Inflammatory macrophage treated with lipopolysaccharide for 4 hours (primary cell): ENCODE data around the gene TIMM23.
"Not testable (repeated sequence)": the region's sequence is repeated elsewhere in the genome, so short reads cannot be mapped to it uniquely, and the experiment has no call there.

Experiments
- DNase-seq: peaks from one replicate; pipeline ENCODE4 v3.0.0-alpha.2; 2020

The TIMM23 gene

DNA sequence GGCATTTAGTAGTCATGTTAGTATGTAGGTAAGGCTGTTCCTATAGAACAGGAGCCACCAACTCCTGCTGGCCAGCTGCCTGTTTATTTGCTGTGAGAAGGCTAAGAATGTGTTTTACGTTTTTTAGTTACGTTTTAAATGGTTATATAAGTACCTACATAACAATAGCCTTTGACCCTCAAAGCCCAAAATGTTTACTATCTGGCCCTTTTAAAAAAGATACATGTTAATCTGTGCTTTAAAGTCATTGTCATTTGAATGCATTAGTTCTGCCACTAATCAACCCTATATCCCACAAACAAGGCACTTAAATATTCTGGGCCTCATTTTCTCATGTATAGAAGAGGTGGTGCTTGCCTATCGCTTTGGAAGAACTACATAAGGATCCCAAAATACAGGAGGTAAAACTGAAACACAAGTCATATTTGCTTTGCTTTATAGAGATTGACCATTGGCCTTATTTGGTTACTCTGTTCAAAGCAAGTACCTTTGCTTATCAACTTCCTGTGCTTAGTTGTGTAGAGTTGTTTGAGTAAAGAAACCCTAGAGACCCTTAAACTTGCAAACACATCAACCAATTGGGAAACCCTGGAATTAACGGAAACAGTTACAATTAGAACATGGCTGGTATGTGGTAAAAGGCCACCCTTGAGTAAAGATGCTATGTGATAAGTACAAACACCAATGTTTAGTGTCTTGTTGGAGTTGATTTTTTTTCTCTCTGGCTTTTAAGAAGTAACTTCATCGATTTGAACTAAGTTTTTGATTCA is 25.9 kb downstream of the TIMM23 start:
- no peak for DNase-seq

DNA sequence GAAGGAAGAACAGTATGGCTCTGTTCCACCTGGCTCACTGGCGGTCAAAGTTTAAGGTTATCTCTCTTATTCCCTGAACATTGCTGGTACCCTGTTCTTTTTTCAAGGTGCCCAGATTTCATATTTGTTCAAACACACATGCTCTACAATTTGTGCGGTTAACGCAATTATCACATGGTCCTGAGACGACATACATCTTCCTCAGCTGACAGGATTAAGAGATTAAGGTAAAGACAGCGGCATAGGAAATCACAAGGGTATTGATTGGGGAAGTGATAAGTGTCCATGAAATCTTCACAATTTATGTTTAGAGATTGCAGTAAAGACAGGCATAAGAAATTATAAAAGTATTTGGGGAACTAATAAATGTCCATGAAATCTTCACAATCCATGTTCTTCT is 27.7 kb downstream of the TIMM23 start:
- DNase-seq, result not testable (repeated sequence)

DNA sequence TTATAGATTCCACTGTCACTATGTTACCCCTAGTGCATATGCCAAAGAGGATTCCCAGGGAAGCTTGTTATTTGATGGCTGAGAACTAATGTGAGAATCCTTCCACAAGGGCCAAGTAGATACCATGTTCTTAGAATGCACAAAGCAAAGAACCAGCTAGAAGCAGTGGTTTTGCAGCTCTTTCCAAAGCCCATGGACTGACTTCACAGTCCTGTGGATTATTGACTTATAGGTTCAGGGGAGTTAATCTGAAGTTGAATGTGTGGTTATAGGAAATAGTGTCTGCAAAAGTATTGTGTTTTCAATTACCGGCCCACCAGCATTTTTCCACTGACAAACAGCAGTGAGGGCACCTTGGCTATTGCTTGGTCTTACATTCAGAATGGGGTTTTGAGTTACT is 28.2 kb downstream of the TIMM23 start:
- no peak for DNase-seq

DNA sequence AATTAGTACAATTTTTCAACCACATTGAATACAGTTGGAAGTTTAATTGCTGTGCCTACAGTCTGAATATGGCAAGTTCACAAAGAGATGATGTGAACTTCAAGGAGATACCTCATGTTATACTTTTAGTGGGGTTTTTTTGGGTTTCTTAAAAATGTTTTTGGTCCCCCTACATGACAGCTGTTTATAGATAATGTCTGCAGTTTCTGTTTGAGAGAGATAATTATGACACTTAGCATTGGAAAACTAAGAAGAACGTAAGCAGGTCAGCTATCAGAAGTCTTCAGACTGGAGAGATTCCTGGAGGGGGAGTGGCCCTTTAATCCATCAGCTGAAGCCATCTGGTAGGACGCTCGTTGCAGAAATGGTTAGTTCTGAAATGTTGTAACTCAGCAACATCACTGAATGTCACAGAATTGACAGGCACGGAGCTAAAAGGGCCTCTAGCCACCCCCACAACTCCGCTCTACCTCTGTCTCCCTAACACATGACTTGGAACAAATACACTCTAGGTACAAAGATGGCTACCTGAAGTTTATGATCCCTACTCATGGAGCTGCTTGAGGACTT is 29.0 kb downstream of the TIMM23 start:
- no peak for DNase-seq

DNA sequence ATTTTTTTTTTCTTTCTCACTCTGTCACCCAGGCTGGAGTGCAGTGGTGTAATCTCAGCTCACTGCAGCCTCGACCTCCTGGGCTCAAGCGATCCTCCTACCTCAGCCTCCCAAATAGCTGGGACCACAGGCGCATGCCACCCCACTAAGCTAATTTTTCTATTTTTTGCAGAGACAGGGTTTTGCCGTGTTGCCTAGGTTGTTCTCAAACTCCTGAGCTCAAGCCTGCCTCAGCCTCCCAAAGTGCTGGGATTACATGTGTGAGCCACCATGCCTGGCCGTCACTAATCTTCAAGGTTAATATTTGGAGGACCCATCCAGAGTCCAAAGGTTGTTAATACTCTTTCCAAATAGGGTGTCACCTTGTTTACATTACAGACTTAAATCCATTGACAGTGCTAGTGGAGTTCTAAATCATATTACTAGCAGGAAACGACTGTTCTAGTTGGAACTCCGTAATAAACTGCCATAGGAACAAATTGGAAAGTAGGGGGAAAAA is 29.9 kb downstream of the TIMM23 start:
- not testable (repeated sequence) for DNase-seq

DNA sequence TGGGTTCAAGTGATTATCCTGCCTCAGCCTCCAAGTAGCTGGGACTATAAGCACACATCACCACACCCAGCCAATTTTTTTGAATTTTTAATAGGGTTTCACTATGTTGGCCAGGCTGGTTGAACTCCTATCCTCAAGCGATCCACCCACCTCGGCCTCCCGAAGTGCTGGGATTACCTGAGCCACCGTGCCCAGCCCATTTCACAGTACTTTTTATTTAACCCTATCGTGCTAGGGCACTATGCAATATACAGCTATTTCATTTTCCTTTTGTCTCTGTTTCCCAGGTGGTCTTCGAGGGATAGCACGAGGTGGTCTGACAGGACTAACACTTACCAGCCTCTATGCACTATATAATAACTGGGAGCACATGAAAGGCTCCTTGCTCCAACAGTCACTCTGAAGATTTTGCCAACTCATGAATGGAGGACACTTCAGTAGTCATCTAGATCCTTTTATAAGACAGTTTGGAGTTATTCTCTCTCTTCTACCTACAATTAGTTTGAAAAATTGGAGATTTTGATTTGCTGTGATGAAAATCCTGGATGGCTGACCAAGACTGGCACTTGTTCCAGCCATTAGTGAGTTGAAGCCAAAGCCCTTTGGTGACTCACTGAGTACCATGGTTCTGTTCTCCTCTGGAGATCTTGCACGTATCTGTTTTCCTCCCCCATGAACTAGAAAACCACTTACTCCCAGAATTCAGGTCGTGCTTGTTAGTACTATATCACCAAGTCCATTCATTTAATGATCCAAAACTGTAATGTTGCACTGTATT is 30.8 kb downstream of the TIMM23 start:
- DNase-seq, result no peak

DNA sequence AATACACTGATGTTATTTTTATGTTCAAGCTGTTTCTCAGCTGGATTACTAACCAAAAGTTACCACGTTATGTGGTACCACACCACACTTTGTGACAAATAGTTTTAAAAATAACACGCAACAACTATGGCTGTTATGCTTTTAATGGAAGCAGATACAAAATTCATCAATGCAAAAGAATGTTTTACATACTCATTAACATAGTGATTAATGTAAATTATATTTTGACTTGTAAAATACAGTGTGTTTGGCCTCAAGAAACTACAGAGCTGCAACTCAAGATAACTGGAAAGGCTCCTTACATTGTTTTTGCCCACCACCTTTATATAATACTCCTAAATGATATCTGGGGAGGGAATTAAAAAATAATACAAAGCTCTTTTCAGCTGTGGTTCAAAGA is 32.7 kb downstream of the TIMM23 start:
- no peak for DNase-seq

DNA sequence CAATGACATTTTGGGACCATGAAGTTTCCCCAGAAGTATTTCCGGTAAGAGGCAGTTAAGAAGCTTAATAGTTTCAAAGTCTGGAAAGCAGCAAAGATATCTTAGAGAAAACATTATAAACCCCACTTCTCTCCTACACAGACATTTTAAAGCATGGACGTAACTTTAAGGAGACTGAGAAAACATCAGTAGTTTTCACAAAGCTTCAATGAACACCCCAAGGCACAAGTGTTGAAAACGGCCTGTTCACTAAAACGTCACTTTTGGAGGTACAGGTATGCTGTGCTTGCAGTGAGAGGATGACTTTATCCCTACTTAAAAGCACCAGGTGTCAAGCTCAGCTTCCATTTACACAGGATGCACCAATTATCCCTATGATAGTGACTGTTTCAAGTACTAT is 33.1 kb downstream of the TIMM23 start:
- no peak for DNase-seq

DNA sequence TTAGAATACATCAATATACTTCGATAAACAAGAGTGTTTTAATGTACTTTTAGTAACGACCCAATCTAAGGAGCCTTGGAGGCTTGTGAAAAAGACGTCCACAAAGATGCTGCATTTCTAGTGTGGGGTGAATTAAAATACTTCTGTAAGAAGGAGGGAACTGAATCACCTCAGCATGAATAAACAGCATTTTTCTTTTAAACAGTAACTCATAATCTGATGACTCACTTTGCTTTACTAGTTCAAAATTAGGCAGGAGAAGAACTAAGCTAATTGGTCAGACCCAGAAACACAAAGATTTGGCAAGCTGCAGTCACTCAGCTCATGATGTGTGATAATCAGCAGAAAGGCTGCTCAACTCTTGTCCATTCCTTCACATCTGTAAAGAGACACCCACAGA is 33.9 kb downstream of the TIMM23 start:
- no peak for DNase-seq

DNA sequence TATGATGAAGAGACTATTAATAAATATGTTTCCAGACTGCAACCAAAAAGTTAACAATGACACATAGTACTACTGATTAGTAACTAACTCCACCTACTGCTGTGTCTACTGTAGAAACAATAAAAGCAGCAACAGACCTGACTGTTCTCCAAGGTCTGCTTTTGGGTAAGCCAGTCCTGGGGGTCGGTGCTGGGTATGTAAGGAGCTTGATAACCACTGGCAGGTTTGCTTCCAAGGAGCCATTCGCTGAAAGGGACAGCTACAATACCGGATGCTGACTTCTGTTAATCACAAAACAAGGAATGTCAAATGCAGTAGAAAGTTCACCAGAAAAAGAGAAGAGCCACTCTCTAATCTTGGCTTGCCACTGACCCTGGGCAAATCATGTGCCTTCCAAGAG is 40.5 kb downstream of the TIMM23 start:
- DNase-seq, result no peak

DNA sequence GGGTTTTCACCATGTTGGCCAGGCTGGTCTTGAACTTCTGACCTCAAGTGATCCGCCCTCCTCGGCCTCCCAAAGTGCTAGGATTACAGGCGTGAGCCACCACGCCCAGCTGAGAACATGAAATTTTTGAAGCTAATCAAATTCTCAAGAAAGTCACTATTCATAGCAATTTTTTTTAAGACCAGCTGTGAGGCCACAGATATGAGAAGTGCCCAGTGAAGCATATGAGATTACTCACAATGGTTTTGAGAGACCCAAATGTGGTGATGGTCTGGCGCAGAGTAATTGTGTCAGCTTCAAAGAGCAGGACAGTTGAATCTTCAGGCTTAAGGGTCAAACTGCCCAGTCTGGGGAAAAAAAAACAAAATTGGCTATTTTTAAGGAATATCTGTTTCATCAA is 41.9 kb downstream of the TIMM23 start:
- DNase-seq, result no peak

DNA sequence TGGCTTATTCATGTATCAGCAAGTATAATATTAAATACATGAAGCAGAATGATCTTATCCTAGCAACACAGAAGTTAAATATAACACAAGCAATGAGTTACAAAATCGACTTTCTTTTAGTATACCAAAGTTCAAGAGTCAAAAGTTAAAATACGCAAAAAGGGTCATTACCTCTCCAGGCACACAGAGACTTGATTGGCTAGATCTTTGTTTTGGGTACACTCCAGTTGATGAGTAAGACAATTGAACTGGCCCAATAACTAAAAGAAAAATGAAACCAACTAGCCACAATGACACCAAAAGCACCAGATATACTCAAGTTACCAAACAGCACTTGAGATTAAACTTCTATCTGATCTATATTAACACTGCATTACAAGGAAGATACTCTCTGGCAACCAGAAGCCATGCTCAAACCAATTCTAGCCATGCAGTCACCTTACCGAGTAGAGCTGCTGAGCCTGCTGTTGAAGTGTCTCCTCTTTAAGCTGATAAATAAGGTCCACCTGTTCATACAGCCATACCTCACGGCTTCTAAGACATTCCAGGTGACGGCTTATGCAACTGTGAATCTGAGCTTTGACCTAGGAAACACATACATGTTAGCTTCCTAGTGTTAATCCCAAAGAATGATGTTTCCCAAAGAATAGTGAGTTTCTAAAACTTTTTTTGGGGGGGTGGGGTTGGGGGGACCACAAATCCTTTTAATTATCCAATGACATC is 42.6 kb downstream of the TIMM23 start:
- peak; percentile 50 for DNase-seq

DNA sequence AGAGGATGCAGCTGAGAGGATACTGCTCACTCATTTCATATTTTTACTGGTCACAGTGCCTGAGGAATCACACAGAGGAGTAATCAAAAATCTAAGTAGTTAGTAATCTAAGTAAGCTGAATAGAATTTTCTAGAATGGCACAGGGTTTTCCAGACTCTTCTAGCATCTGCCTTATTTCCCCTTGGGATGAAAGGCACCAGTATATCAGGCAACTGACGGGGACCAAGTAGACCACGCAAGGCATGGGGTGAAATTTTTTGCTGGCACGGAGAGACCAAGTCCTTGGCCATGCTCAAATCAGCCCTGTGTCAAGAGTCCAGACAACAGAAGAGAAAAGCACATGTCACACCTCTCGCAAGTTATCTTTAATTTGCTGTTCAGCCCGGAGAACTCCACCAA is 43.9 kb downstream of the TIMM23 start:
- DNase-seq, result no peak

DNA sequence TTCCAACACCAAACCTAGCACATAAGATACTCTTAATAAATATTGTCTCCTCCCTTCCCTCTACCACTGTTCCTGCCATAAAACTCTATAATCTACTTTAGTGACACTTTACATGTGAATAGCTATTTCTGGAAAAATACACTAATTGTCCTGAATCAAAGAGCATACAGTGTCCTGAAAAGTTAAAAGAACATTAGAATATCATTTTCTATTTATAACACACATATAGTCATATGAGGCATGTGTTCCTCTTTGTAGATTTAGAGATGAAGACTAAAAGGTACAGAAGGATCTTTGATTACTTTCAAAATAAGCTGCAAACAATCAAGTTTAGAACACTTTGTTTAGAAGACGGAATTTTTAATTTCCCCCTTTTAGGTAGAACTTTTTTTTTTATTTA is 44.5 kb downstream of the TIMM23 start:
- DNase-seq, result no peak

DNA sequence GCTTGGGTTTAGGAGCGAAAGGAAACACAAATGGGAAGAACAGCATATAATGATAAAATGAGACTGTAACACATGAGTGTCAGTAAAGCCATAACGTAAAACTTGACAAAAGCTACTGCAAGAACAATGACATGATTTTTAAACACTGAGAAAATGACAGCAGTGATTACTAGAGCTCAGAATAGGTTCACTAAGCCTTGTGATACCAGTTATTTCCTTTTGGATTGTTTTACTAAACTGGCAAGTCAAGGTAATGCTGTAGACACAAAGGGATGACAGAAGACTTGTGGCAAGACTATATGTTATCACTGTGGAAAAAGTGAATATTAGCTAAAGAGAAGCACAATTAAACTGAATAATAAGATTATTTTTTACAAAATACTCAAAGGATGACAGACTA is 45.4 kb downstream of the TIMM23 start:
- no peak for DNase-seq

DNA sequence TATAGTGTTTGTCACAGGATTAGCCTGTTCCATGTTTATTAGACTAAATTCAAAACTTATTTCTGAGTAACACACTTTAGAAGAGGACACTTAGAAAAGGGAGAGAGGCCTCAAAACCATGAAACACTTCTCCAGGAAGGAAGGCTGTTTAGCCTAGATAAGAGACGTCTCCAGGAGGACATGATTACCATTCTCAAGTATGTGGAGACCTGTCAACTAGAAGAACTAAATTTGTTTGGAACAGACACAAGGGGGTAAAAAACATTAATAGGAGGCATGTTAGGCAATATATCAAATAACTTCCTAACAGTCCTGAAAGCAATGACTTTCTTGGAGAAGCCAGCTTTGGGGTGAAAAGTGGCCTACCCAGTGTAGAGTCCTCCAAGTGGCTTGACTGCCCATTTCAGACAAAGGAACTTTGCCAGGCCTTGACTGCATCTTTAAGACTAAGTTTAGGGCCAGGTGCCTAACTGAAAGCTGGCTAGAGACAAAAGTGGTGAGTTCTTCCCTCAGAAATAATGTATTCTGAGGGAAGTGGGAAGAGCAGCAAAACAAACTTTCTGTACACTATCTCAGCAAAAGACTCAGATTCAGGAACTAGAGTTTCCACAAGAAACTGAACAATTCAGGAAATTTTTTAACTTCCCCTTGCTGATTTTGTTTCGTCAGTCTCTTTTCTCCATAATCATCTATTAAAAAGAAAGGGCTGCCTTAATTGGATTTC is 46.3 kb downstream of the TIMM23 start:
- peak; percentile 79 for DNase-seq

DNA sequence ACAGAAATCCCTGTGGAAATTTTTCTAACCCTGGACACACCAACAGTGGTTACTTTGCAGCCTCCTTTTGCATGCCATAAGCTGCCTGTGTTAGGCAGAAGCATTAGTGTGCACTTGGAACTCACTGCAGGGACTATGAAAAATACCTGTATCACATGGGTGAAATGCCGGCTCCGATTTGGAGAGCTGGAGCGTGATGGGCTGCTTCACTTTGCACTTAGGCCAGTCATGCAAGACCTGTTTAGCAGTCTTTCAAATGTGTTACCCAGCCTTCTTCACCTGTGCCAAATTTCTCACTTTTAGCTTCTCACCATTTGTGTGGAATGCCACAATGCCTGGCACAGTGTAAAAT is 46.9 kb downstream of the TIMM23 start:
- DNase-seq, result no peak

DNA sequence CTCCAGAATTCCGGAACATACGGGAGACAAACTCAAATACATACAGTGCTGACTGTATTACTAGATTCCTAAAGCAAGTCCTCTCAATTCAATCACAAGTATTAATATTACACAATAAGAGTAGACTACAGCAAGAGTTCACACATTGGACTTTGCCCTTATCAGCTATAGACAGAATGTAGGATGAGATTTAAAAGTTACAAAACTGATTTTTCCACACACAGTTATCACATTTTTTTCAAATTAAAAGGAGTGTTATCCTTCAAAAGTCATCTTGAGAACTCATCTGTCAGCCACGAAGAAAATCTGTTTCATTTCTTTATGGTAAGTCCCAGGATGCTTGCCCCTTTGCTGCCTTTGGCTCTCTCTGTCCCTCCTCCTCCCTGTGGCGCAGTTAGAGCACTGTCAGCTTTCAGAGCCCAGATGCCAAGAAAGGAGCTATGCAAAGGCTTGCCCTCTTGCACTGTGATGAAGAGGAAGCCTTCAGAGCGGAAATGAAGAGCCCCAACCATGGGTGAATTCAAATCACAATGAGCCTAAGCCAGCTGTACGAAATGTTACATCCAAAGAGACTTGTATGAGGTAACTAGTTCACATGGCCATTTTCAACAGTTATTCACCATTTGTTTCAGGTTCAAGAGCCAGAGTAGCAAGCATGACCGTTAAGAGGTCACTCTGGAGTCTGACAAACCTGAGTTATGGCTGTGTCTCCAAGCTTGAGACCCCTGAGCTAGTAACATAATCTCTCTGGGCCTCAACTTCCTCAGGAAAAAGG is 47.5 kb downstream of the TIMM23 start:
- peak; percentile 82 for DNase-seq

DNA sequence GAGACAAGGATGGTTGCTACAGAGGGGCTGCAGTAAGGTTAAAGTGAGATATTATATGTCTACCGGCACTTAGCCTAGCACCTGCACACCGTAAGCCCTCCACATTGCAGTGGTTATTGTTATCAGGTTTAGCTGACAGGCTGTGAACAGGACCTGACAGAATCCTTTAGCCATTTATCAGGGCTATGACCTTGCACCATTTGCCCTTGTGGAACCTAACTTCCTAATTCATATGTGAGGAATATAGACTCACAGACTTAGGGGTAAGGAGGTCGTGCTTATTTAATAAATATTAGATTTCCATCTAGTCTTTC is 48.0 kb downstream of the TIMM23 start:
- DNase-seq, result no peak

DNA sequence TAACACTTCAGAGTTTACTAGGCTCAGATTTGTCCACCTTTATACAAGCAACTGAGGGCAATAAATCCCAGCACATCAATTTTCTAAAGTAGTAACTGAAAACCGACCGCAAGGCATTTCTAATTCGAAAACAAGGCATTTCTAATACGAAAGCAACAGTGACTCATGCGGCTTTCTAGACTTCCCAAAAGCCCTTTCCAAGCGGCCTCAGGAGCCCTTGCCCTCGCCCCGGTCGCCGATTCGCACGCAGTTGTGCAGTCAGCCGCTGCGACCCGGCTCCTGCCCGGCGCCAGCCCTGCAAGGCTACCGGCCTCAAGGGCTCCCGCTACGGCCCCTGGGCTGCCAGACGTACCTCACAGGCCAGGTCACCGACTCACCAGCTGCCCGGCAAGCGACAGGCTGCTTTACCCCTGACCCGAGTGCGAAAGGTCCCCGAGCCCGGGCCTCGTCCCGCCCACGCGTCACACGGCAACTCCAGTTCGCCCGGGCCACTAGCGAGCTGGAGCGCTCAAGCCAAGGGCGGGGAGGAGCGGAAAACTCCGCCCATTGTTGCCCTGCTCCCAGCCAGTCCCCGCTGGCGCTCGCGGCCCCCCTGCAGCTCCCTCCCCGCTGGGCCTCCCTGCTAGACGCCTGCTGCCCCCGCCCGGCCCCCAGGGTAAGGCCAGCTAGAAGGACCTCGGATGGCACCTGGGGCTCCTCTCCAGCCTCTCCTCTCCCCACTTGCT is 50.9 kb downstream of the TIMM23 start:
- DNase-seq, result peak; percentile 98

DNA sequence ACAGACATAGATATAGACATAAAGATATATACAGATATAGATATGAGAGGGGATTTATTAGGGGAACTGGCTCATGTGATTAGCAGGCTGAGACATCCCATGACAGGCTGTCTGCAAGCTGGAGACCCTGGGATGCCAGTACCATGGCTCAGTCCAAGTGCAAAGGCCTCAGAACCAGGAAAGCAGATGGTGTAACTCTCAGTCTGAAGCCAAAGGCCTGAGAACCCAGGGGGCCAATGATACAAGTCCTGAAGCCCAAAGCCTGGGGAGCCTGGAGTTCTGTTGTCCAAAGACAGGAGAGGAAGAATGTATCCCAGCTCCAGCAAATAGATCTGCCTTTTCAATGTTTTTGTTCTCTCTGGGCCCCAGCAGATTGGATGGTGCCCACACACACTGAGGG is 52.7 kb downstream of the TIMM23 start:
- no peak for DNase-seq
